Adrenal gland (tissue), 12 donors: ENCODE results near the gene MLNR. TPM values are rescaled to one million over a fixed set of nuclear protein-coding genes. Genes with fewer than 3 reads are reported as not detected.

Experiments
- DNase-seq, 7 donors: peaks; one replicate each; pipeline ENCODE4 v3.0.0-alpha.2; 2019 to 2020
- H3K27ac ChIP-seq, 5 donors: fragments of 200-600 bp; sonication (generic) in 4 of 5; 1 replicate in 3 of 5; 2 replicates in 2 of 5; pipeline versions ENCODE4 v1.5.1 to v1.8.0; 2016 to 2020; ENCODE audit warnings: mild to moderate bottlenecking in 1 of 5
- H3K27me3 ChIP-seq: fragments of 200-600 bp; 2 replicates; pipeline ENCODE4 v1.8.0; 2021
- H3K36me3 ChIP-seq, 2 donors: fragments of 200-600 bp; replicated peaks in 1 of 2; 1 replicate in 1 of 2; 2 replicates in 1 of 2; pipeline versions ENCODE4 v1.5.1 to v1.8.0; 2018 to 2022
- H3K4me1 ChIP-seq, 2 donors: fragments of 200-600 bp; replicated peaks in 1 of 2; 1 replicate in 1 of 2; 2 replicates in 1 of 2; pipeline versions ENCODE4 v1.5.1 to v1.8.0; 2018 to 2021
- H3K4me3 ChIP-seq, 4 donors: fragments of 200-600 bp; sonication (generic) in 3 of 4; one replicate each; pipeline ENCODE4 v1.5.1; 2016 to 2018
- H3K9me3 ChIP-seq, 3 donors: fragments of 200-600 bp; sonication (generic) in 1 of 3; replicated peaks in 1 of 3; 1 replicate in 2 of 3; 2 replicates in 1 of 3; pipeline versions ENCODE4 v1.5.1 to v1.8.0; 2016 to 2021
- POLR2A ChIP-seq, 2 donors: fragments of 450-650 bp; IDR thresholded peaks; one replicate each; pipeline ENCODE4 v1.6.1; 2017; ENCODE audit warnings: antibody characterized with exemption in 2 of 2, mild to moderate bottlenecking in 2 of 2, moderate library complexity in 1 of 2
- WGBS, 4 donors: extraction: QIAGEN DNeasy Blood & Tissue Kit in 2 of 4; methylation state at CpG; one replicate each; pipeline versions ENCODE4 v1.1.5 to v1.1.7; 2013 to 2017; 5-methylcytosine and 5-hydroxymethylcytosine counted together
- intact Hi-C, 2 donors: fragments of 100-400 bp; cut with DNase I; formaldehyde crosslinking; loops; one replicate each; pipeline versions ENCODE4 v1.14.1 to v1.15.0; 2022 to 2023
- polyA plus RNA-seq, 3 donors: library from polyadenylated mRNA; stranded (reverse); fragments of 200-250 nt in 2 of 3; fragments of 350-450 nt in 1 of 3; fragmentation: Illumina TruSeq in 1 of 3; extraction: RNeasy Lipid Tissue Mini Kit (QIAGEN cat#74804) in 1 of 3; gene quantifications; one replicate each; pipeline ENCODE4 v1.2.3, GENCODE V29; 2013 to 2014
- total RNA-seq, 9 donors: library from RNA; depleted of rRNA in 4 of 9; stranded (reverse); fragments of >200 nt in 4 of 9; fragments of 120-200 nt in 1 of 9; fragmentation: NEBNext Ultra II Directional in 1 of 9; extraction: Animal tissue kit (Norgen Biotek cat#: 25700) in 1 of 9; gene quantifications; one replicate each; pipeline versions ENCODE4 v1.1.0 to v1.2.4, GENCODE V29; 2013 to 2023
- TF ChIP-seq, protein P1 (sequence below), 6 experiments: fragments of 450-650 bp in 4 of 6; fragments of 200-600 bp in 2 of 6; sonication (generic) in 1 of 6; IDR thresholded peaks; 1 replicate in 5 of 6; 2 replicates in 1 of 6; pipeline versions ENCODE4 v1.5.1 to v1.8.0; 2016 to 2021; ENCODE audit warnings: antibody characterized with exemption in 6 of 6, mild to moderate bottlenecking in 2 of 6, moderate library complexity in 1 of 6
- donor health status: healthy with polysubstance abuse.
- donor health status: Bipolar disorder and iron deficiency.
- donor health status: DM: yes; HTN: yes; CAD: no.
- donor health status: DM: no; HTN: no; CAD: no.
- donor health status: DM: no; HTN: no; CAD: no.
- donor health status: DM: yes; HTN: yes; CAD: no.

Gene MLNR
- total and polyA plus RNA-seq, 12 donors, result not detected

DNA sequence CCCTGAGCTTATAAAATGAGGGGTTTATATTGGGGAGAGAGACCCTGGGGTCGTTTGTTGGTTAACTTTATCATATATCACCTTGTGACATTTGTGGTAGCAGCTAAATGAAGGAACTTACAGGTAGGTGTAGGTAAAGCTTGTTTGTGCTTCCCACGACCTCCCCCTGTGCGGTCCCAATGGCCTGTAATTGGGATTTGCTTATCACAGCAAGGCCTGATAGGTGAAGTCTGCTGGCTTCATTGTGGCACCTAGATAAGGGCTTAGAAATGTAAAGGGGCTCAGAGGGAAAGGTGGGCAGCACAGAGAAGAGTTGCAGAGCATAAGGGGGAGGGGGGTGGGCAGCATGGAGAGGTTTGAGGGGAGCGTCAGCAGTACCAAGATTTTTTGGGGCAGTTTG, 35.5 kb upstream of the MLNR start:
- Histone ChIP-seq H3K27ac (no peak overlapping the region), H3K27me3 (no peaks in the 10 kb centered on the region), H3K4me1 (no peaks in the 10 kb centered on the region), H3K36me3 (peaks cover 0 to 41% of the 10 kb centered on the region in 2 donors), H3K9me3 (no peaks in the 10 kb centered on the region), H3K4me3 (no peak overlapping the region)
- no peak for DNase-seq
- 84 to 87% (median 87%) methylated on average over 4 of the region's 4 CpGs for WGBS, 4 donors
- TF ChIP-seq POLR2A (IDR thresholded peaks at IDR 0.05), result no peak
- TF ChIP-seq, protein P1, sequence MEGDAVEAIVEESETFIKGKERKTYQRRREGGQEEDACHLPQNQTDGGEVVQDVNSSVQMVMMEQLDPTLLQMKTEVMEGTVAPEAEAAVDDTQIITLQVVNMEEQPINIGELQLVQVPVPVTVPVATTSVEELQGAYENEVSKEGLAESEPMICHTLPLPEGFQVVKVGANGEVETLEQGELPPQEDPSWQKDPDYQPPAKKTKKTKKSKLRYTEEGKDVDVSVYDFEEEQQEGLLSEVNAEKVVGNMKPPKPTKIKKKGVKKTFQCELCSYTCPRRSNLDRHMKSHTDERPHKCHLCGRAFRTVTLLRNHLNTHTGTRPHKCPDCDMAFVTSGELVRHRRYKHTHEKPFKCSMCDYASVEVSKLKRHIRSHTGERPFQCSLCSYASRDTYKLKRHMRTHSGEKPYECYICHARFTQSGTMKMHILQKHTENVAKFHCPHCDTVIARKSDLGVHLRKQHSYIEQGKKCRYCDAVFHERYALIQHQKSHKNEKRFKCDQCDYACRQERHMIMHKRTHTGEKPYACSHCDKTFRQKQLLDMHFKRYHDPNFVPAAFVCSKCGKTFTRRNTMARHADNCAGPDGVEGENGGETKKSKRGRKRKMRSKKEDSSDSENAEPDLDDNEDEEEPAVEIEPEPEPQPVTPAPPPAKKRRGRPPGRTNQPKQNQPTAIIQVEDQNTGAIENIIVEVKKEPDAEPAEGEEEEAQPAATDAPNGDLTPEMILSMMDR (IDR thresholded peaks at IDR 0.05), result no peak
- intact Hi-C loops, result no loop called here

DNA sequence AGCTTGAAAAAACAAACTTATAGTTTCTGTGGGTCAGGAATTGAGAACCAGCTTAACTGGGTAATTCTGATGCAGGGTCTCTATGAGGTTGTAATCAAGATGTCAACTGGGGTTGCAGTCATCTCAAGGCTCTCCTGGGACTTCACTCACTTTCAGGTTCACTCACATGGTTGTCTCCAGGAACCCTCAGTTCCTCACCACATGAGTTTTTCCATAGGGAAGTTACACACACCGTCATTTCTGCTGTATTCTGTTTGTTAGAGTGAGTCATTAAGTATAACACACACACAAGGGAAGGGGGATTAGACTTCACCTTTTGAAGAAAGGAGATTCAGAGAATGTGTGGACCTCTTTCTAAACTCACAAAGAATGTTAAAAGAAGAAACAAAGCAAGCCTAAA, 34.9 kb upstream of the MLNR start:
- intact Hi-C loops, result no loop called here
- no peak for DNase-seq
- Histone ChIP-seq H3K9me3 (no peaks in the 10 kb centered on the region), H3K27me3 (no peaks in the 10 kb centered on the region), H3K36me3 (peaks cover 0 to 47% of the 10 kb centered on the region in 2 donors), H3K4me1 (no peaks in the 10 kb centered on the region), H3K27ac (no peak overlapping the region), H3K4me3 (no peak overlapping the region)
- WGBS, 4 donors, result 64 to 74% (median 68%) methylated on average over 1 of the region's 1 CpG
- no peak for TF ChIP-seq POLR2A (IDR thresholded peaks at IDR 0.05)
- TF ChIP-seq, protein P1 (IDR thresholded peaks at IDR 0.05), result no peak

DNA sequence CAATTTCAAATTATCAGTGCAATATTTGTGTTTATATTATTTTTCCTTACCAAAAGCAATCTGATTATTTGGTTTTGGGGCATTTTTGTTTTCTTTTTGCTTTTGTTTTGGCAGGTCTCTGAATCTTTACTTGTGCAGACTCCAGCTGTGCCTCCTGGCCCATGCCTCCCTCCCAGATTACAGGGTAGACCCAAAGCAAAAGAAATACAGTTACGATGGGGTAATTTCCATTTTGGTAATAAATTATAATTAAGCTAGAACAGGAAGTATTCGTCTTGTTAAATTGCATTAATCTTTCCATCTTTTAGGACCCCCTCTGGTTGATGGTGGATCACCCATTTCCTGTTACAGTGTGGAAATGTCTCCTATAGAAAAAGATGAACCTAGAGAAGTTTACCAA, 29.2 kb upstream of the MLNR start:
- DNase-seq, result no peak
- H3K36me3 ChIP-seq, result peaks cover 0 to 69% of the 10 kb centered on the region in 2 donors
- no peaks in the 10 kb centered on the region for H3K9me3 ChIP-seq
- no peak overlapping the region for H3K4me3 ChIP-seq
- WGBS, 4 donors, result 83 to 92% (median 89%) methylated on average over 2 of the region's 2 CpGs
- H3K4me1 ChIP-seq, result no peaks in the 10 kb centered on the region
- H3K27me3 ChIP-seq, result no peaks in the 10 kb centered on the region
- no peak for TF ChIP-seq POLR2A (IDR thresholded peaks at IDR 0.05)
- TF ChIP-seq, protein P1 (IDR thresholded peaks at IDR 0.05), result no peak
- intact Hi-C loops, result no loop called here
- no peak overlapping the region for H3K27ac ChIP-seq

DNA sequence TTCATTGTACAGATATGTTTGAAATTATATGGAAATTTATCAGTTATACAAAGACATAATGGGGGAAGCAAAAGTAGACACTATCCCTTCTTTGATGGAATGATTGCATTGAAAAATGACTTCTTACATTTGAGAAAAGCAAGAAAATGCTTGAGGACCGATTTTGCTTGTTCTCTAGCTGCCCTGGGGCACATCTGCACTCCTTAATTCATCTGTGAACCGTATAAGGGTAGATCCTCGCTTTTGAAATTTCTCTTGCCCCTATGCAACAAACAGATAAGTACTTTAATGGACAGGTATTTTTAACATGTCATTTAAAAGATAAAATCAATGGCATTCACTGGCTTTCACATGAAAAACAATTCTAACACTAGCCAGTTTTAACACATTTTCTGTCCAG, 13.5 kb upstream of the MLNR start:
- Histone ChIP-seq H3K4me1 (no peaks in the 10 kb centered on the region), H3K36me3 (peaks cover 0 to 50% of the 10 kb centered on the region in 2 donors), H3K9me3 (no peaks in the 10 kb centered on the region), H3K4me3 (no peak overlapping the region), H3K27me3 (no peaks in the 10 kb centered on the region), H3K27ac (no peak overlapping the region)
- no peak for DNase-seq
- WGBS, 4 donors, result 89 to 94% (median 92%) methylated on average over 3 of the region's 3 CpGs
- TF ChIP-seq, protein P1 (IDR thresholded peaks at IDR 0.05), result no peak
- no peak for TF ChIP-seq POLR2A (IDR thresholded peaks at IDR 0.05)
- intact Hi-C loops, result no loop called here
